Measurements from ENCODE around the gene CDKN1C. TPM values are rescaled to one million over a fixed set of nuclear protein-coding genes. Genes with fewer than 3 reads are reported as not detected.

Gene CDKN1C
- polyA plus RNA-seq, 1 of the 3 experiments (the other 2 are of a cell fraction) = 1.6 TPM

DNA sequence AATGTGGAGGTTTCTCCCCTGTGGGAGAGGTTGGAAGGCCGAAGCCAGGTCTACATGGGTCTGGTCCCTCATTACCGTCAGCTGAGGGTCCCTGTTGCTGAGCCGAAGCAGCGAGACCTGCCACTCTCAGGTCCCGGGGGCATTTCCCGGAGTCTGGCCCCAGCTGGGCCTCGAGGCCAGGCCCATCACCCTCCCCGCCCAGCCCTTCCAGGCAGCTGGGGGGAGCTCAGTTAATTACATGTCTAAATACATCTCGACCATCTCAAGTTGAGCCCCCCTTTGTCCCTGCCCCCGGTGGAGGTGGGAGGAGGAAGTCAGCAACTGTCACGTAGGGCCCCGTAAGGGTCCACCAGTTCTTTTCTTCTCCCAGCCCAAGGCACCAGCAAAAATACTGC, 3.6 kb downstream of the CDKN1C start:
- no peaks in the 10 kb centered on the region for H3K9me2 ChIP-seq
- H3K27ac ChIP-seq (ENCODE audit: low read depth in 2 of 2, low read length in 1 of 2) = no peak overlapping the region
- peaks cover 3 to 38% of the 10 kb centered on the region in 2 experiments; a peak in 1 of 4 replicates for H3K4me1 ChIP-seq (ENCODE audit: control insufficient read depth in 1 of 2, insufficient read depth in 2 of 2, low read depth in 1 of 2, low read length in 1 of 2)
- POLR2A ChIA-PET = interaction anchor here (1.4 kb wide), 1 partner anchor 103 kb away, joined by 8 read pairs; no protein-coding TSS in a partner anchor
- H3K9me3 ChIP-seq = no peaks in the 10 kb centered on the region
- no peak overlapping the region for H2AFZ ChIP-seq (ENCODE audit: low read depth)
- no peaks in the 10 kb centered on the region for H3K36me3 ChIP-seq (replicated peaks in 1 of 2; ENCODE audit: control insufficient read depth in 1 of 2, insufficient read depth in 2 of 2, low read length in 1 of 2)
- H3K27me3 ChIP-seq (ENCODE audit: insufficient read depth) = no peaks in the 10 kb centered on the region
- WGBS (ENCODE audit: low lambda C conversion rate) = 57% methylated on average over 4 of the region's 12 CpGs
- peaks cover 3% of the 10 kb centered on the region for H3F3A ChIP-seq (replicated peaks; ENCODE audit: insufficient read depth)
- CTCF ChIA-PET = interaction anchor here (1.2 to 16.8 kb wide), 2 partner anchors 9 to 345 kb away, joined by 4 to 1016 read pairs; no protein-coding TSS in a partner anchor
- no peak for DNase-seq
- H3K4me2 ChIP-seq = no peak overlapping the region
- no peaks in the 10 kb centered on the region for H4K20me1 ChIP-seq (ENCODE audit: insufficient read depth)
- no peaks in the 10 kb centered on the region for H3K79me2 ChIP-seq (ENCODE audit: insufficient read depth)
- TF ChIP-seq, protein P1, sequence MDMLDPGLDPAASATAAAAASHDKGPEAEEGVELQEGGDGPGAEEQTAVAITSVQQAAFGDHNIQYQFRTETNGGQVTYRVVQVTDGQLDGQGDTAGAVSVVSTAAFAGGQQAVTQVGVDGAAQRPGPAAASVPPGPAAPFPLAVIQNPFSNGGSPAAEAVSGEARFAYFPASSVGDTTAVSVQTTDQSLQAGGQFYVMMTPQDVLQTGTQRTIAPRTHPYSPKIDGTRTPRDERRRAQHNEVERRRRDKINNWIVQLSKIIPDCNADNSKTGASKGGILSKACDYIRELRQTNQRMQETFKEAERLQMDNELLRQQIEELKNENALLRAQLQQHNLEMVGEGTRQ (IDR thresholded peaks at IDR 0.05; ENCODE audit: borderline replicate concordance, low read depth, low read length) = no peak
- no peak for TF ChIP-seq FOXJ3 (CRISPR knock-in tag; IDR thresholded peaks at IDR 0.05)
- TF ChIP-seq, protein P2, sequence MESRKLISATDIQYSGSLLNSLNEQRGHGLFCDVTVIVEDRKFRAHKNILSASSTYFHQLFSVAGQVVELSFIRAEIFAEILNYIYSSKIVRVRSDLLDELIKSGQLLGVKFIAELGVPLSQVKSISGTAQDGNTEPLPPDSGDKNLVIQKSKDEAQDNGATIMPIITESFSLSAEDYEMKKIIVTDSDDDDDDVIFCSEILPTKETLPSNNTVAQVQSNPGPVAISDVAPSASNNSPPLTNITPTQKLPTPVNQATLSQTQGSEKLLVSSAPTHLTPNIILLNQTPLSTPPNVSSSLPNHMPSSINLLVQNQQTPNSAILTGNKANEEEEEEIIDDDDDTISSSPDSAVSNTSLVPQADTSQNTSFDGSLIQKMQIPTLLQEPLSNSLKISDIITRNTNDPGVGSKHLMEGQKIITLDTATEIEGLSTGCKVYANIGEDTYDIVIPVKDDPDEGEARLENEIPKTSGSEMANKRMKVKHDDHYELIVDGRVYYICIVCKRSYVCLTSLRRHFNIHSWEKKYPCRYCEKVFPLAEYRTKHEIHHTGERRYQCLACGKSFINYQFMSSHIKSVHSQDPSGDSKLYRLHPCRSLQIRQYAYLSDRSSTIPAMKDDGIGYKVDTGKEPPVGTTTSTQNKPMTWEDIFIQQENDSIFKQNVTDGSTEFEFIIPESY (IDR thresholded peaks at IDR 0.05; ENCODE audit: borderline replicate concordance, low read depth) = no peak
- no peak for TF ChIP-seq MEF2A (IDR thresholded peaks at IDR 0.05; ENCODE audit: borderline replicate concordance, low read depth)
- TF ChIP-seq RCOR1 (IDR thresholded peaks at IDR 0.05; ENCODE audit: low read length) = no peak
- TF ChIP-seq SMC3 (IDR thresholded peaks at IDR 0.05; ENCODE audit: low read depth, low read length) = no peak
- no peak for TF ChIP-seq RAD21 (IDR thresholded peaks at IDR 0.05; ENCODE audit: low read length)
- TF ChIP-seq GABPA (IDR thresholded peaks at IDR 0.05; ENCODE audit: low read depth) = no peak
- no peak for TF ChIP-seq POLR2AphosphoS5 (IDR thresholded peaks at IDR 0.05; ENCODE audit: low read depth, low read length)
- TF ChIP-seq, protein P3, sequence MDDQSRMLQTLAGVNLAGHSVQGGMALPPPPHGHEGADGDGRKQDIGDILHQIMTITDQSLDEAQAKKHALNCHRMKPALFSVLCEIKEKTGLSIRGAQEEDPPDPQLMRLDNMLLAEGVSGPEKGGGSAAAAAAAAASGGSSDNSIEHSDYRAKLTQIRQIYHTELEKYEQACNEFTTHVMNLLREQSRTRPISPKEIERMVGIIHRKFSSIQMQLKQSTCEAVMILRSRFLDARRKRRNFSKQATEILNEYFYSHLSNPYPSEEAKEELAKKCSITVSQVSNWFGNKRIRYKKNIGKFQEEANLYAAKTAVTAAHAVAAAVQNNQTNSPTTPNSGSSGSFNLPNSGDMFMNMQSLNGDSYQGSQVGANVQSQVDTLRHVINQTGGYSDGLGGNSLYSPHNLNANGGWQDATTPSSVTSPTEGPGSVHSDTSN (IDR thresholded peaks at IDR 0.05) = no peak
- TF ChIP-seq GATA2 (CRISPR knock-in tag; IDR thresholded peaks at IDR 0.05) = no peak
- TF ChIP-seq TAF1 (IDR thresholded peaks at IDR 0.05; ENCODE audit: borderline replicate concordance, low read depth, low read length) = no peak
- no peak for TF ChIP-seq ELF1 (IDR thresholded peaks at IDR 0.05)
- no peak overlapping the region for H3K4me3 ChIP-seq (ENCODE audit: low read depth in 2 of 2, low read length in 1 of 2)
- H3K9ac ChIP-seq = no peak overlapping the region

All from SK-N-SH (cell line).